Activated gamma-delta T cell treated with anti-CD3 and anti-CD28 coated beads, Interleukin-2, amount 50 U/mL, for 16 hours (primary cell): ENCODE data around the gene ATP4B.

Source experiments
- DNase-seq: peaks from one replicate; pipeline ENCODE4 v3.0.0-alpha.2; 2020; ENCODE audit warnings: low read depth

ATP4B gene

DNA sequence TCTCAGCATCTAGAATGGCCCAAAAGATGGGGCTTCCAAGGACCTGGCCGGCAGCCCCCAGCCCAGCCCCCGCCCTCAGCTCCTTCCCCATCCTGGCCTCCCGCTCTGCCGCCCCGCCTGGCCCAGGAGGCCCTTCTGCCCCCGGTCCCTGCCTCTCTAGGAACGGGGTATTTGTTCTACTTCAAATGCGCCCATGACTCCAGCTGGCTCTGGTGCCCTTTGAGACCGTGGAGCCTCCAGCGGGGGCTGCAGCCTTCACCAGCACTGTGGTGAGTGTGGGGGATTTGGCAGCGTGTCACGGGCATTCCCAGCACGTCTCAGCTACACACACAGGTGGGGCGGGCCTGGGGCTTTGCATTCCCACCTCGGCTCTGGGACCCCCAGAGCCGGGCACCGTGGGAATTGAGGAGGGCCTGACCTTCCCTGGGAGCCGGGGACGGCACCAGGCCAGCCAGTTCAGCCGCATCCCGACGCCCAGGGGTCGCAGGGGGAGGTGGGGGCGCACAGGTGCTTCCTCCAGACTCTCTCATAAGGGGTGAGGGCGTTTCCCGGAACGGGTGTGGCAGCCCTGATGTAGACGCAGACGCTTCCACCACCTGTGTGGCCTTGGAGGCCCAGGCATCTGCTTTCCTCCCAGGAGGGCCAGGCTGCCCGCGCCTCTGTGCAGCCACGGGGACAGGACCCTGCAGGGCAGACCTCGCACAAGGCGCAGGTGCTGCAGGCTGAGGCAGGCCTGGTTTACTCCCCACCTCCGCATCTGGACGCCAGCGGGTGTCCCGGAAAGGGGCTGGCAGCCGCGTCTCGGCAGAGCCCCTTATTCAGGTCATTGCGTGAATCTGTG, 947 bp downstream of the ATP4B start:
- DNase-seq, result no peak

GRCh38 chr13:113656003-113656588, 1.9 kb downstream of the ATP4B start:
- DNase-seq, result no peak

- DNase-seq, result no peak
Observed at GRCh38 chr13:113655346-113656002, 2.5 kb downstream of the ATP4B start.

DNA sequence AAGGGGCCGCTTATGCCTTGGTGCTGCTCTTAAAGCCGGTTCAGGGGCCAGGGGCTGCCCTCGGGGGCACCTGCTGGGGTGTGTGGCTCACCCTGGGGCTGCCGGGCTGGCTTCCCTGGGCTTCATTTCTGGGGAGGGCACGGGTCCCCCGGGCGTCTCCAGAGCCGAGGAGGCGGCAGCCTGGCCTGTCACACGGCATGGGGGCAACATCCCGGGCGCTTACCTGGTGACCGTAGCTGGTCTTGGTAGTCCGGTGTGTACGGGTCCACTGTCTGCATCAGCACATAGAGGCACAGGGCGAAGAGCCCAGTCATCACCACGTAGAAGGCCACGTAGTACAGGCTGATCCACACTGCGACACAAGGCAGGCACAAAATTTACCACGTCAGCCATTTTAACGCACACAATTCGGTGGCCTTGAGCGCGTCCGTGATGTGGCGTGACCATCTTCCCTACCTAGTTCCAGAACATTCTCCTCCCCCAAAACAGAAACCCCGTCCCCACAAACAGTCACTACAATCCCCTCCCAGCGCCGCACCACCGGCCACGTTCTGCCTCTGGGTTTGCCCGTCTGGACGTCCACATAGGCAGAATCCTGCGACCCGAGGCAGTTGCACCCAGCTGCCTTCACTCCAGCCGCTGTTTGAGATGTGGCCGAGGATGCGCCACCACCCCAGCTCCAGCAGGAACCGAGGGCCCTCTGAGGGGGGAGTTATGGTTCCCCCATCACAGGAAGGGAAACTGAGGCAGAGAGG, 3.2 kb downstream of the ATP4B start:
- no peak for DNase-seq

DNA sequence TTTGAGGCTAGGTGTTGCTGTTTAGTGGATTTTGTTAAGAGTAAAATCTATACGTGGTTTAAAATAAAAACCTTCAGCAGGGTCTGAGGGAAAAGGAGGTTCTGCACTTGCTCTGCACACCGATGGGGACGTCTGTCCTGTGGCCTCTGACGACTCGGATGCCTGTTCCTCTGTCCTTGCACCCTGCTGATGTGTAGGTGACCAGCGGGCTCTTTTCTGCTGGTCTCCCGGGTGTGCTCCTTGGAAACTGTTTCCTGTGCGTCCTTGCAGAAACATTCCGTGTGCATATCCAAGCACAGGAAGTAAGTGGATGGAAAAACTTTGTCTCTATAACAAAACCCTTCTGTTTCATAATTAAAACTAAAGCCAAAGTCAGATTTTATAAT, 3.8 kb downstream of the ATP4B start:
- no peak for DNase-seq

- no peak for DNase-seq
Observed at GRCh38 chr13:113653264-113654174, 4.5 kb downstream of the ATP4B start.

DNA sequence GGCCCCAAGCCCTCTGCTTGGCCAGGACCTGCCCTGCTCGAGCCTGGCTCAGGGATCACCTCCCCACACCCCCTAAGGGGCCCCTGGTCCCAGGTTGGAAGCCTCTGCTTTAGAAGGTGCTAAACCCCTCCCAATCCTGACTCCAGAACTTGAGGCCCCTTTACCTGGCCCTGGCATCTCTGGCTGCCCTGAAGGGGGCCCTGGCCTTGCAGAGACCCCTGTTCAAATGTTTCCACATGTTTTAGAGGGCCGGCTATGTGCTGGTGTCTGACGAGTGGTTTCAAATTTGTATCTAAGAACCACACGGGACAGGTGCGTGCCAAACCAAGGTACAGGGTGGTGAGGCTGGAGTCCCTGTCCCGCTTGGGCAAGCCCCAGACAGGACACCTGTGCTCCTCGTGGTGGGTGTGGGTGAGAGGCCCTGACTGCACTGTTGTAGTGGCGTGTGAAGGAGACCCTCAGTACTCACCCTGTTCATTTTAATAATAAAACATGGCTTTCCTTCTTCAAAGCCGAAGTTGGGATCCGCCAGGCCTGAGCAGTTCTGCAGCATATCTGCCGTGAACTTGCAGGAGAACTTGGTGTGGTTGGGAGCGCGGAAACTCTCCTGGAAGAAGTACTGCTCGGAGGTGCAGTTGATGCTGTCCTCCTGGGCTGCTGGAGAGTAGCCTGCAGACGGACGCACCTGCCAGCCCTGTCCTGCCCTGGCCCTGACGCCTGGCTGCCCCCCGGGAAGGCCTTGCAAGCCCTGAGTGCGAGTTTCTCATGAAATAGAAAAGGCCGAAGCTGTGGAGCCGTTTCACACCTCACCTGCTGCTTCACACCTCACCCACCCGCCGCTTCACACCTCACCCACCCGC, 5.4 kb downstream of the ATP4B start:
- no peak for DNase-seq

GRCh38 chr13:113651511-113652403, 6.2 kb downstream of the ATP4B start:
- no peak for DNase-seq

DNA sequence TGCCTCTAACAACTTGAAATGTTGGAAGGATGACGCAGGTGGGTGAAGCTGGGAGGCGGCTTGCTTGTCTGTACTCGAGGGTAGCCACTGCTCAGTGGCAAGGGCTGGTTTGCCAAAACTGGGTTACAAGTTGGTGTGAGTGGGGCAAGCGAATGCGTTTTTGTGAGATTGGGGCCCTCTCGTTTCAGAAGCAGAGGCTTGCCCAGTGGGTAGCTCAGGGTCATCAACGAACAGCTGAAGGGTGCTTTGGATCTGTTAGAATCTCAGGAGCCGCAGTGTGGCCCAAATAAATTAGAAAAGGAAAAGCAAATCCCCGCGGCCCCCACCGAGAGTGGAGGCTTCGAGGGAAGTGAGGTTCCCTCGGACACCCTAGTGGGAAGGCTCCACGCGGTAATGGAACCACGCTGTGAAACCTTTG, 7.3 kb downstream of the ATP4B start:
- no peak for DNase-seq

DNA sequence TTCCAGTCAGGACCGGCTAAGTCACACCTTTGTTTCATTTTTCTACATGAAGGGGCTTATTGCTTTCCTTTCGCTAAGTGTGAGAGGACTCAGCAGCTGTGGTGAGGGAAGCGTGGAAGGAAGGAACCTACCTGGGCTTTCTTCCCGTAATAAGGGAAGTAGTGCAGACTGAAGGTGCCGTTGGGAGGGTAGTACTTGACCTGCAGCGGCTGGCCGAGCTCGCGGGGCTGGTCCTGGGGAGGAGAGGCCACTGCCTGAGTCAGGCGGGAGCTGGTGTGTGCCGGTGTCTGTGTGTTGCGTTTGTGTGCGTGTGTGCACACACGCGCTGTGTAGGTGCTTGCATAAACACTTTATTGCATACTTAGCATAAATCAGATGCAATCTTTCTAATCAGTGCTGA, 7.7 kb downstream of the ATP4B start:
- DNase-seq, result no peak

- no peak for DNase-seq
Observed at GRCh38 chr13:113649212-113649611, 8.8 kb downstream of the ATP4B start.

- no peak for DNase-seq
Observed at GRCh38 chr13:113648216-113648610, 9.8 kb downstream of the ATP4B start.

GRCh38 chr13:113647351-113648215, 10.4 kb downstream of the ATP4B start:
- DNase-seq, result no peak

GRCh38 chr13:113646921-113647340, 11.1 kb downstream of the ATP4B start:
- DNase-seq, result no peak

DNA sequence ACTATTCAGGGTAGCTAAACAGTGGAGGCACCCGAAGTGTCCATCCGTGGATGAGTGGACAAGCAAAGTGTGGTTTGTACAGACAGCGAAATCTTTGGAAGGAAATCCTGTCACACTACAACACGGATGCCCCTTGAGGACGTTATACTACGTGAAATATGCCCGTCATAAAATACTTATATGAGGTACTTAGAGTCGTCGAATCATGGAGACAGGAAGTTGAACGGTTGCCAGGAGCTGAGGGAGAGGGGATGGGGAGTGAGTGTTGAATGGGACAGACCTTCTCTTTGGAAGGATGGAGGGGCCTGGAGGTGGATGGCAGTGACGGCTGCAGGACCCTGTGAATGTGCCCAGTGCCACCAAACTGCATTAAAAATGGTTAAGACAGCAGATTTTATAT, 11.6 kb downstream of the ATP4B start:
- DNase-seq, result no peak

DNA sequence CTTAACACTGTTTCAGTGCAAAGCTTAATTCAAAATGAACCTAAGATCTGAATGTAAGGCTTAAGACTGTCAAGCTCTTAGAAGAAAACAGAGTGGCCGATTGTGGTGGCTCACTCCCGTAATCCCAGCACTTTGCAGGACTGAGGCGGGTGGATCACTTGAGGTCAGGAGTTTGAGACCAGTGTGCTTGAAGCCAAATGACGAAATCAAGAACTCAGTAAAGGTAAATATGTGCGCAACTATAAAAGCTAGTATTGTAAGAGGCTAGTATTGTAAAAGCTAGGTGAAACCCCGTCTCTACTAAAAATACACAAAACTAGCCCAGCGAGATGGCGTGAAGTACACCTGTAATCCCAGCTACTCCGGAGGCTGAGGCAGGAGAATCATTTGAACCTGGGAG, 12.7 kb downstream of the ATP4B start:
- DNase-seq, result no peak

GRCh38 chr13:113644800-113645199, 13.2 kb downstream of the ATP4B start:
- no peak for DNase-seq

DNA sequence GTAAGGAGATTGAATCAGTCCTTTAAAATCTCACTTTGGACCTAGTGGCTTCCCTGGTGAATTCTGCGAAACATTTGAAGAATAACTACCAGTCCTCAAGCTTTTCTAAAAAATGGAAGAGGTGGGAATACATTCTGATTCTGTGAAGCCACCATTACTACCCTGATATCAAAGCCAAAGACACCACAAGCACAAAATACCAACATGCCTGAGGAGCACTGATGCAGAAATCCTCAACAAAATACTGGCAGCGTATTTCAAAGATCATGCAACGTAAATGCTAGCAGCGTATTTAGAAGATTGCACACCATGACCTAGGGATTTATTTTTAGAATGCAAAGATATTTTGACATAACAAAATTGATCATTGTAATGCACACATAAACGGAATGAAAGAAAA, 14.4 kb downstream of the ATP4B start:
- no peak for DNase-seq
